Measurements from ENCODE around the gene PRDM16. TPM values are rescaled to one million over a fixed set of nuclear protein-coding genes. Genes with fewer than 3 reads are reported as not detected.

Gene PRDM16
- total RNA-seq, 1 experiment from 2014 or later, result 22.3 TPM

DNA sequence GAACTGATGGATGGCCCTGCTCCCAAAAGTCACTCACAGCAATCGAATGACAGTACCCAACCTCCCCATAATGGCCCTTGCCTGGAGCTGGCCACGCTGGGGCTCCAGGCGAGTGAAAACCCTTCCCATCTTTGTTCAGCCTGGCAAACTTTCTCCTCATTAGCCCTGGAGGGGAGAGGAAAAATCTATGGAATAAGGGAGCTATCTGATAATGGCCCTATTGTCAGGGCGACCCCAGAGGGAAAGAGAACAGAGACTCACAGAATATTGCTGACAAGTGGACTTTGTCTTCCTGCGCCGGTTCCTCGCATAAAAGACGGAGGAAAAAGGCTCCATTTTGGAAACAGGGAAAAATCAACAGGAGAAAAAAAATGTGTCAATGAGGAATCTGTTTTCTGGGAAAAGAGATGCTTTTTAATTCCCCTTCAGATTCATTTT, 372.4 kb downstream of the PRDM16 start:
- Histone ChIP-seq H3K9me3 (ENCODE audit: control insufficient read depth, insufficient read depth, low read depth, low read length) (no peaks in the 10 kb centered on the region), H3K4me1 (ENCODE audit: control insufficient read depth, insufficient read depth, low read length) (no peaks in the 10 kb centered on the region), H3K4me3 (ENCODE audit: low read depth in 2 of 2, low read length in 2 of 2) (no peak overlapping the region), H3K27ac (ENCODE audit: low read length) (no peak overlapping the region), H3K27me3 (ENCODE audit: control insufficient read depth, insufficient read depth, low read length) (no peaks in the 10 kb centered on the region; the same call in 1 of the 2 replicates), H3K36me3 (ENCODE audit: control insufficient read depth, insufficient read depth, low read length) (no peaks in the 10 kb centered on the region)
- no peak for TF ChIP-seq SIN3A (IDR thresholded peaks at IDR 0.05; ENCODE audit: borderline replicate concordance, insufficient read depth, low read depth, low read length)
- TF ChIP-seq, protein P1, sequence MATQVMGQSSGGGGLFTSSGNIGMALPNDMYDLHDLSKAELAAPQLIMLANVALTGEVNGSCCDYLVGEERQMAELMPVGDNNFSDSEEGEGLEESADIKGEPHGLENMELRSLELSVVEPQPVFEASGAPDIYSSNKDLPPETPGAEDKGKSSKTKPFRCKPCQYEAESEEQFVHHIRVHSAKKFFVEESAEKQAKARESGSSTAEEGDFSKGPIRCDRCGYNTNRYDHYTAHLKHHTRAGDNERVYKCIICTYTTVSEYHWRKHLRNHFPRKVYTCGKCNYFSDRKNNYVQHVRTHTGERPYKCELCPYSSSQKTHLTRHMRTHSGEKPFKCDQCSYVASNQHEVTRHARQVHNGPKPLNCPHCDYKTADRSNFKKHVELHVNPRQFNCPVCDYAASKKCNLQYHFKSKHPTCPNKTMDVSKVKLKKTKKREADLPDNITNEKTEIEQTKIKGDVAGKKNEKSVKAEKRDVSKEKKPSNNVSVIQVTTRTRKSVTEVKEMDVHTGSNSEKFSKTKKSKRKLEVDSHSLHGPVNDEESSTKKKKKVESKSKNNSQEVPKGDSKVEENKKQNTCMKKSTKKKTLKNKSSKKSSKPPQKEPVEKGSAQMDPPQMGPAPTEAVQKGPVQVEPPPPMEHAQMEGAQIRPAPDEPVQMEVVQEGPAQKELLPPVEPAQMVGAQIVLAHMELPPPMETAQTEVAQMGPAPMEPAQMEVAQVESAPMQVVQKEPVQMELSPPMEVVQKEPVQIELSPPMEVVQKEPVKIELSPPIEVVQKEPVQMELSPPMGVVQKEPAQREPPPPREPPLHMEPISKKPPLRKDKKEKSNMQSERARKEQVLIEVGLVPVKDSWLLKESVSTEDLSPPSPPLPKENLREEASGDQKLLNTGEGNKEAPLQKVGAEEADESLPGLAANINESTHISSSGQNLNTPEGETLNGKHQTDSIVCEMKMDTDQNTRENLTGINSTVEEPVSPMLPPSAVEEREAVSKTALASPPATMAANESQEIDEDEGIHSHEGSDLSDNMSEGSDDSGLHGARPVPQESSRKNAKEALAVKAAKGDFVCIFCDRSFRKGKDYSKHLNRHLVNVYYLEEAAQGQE (IDR thresholded peaks at IDR 0.05; ENCODE audit: insufficient read depth in 1 of 2, low read depth in 2 of 2, low read length in 1 of 2), result no peak
- no peak for TF ChIP-seq TCF7L2 (IDR thresholded peaks at IDR 0.05; ENCODE audit: low read depth, low read length)
- no peak for TF ChIP-seq POLR2AphosphoS5 (IDR thresholded peaks at IDR 0.05; ENCODE audit: low read depth, low read length)
- TF ChIP-seq CTCF (IDR thresholded peaks at IDR 0.05), result no peak
- ChIA-PET POLR2A (interaction anchor here (0.6 kb wide), 1 partner anchor 110 kb away, joined by 3 read pairs; no protein-coding TSS in a partner anchor), CTCF (no interaction called here)
- ATAC-seq (no peak), DNase-seq (ENCODE audit: low read depth, low spot score) (no peak)
- BruUV-seq (replicated peaks), result no TSS peak
- in situ Hi-C loops (cut with HindIII; ENCODE audit: low pct_unique_long_range_greater_than_20kb, low sequenced_read_pairs) (no loop called here), intact Hi-C loops (cut with micrococcal nuclease; ENCODE audit: unreplicated experiment) (no loop called here)

DNA sequence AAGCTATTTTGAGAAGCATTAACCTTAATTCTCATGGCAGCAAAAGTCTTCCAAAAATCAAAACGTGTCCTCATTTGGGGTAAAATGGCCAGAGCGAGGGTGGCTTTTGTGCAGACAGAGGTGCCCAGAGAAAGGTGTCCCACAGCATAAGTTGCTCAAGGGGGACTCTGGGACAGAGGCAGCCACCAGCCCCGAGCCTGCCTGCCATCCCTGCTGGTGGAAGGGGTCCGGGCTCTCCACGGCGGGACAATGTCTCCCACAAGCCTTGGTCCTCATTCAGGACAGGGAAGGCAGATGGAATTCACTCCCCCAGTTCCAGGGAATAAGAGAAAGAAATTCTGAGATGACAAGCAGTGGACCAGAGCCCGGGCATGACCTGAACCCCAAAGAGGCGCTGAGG, 372.9 kb downstream of the PRDM16 start:
- H3K27me3 ChIP-seq (ENCODE audit: control insufficient read depth, insufficient read depth, low read length), result no peaks in the 10 kb centered on the region; the same call in 1 of the 2 replicates
- in situ Hi-C loops (cut with HindIII; ENCODE audit: low pct_unique_long_range_greater_than_20kb, low sequenced_read_pairs), result no loop called here
- no TSS peak for BruUV-seq (replicated peaks)
- no peak overlapping the region for H3K4me3 ChIP-seq (ENCODE audit: low read depth in 2 of 2, low read length in 2 of 2)
- H3K4me1 ChIP-seq (ENCODE audit: control insufficient read depth, insufficient read depth, low read length), result no peaks in the 10 kb centered on the region
- TF ChIP-seq TCF7L2 (IDR thresholded peaks at IDR 0.05; ENCODE audit: low read depth, low read length) (no peak), POLR2AphosphoS5 (IDR thresholded peaks at IDR 0.05; ENCODE audit: low read depth, low read length) (no peak), SIN3A (IDR thresholded peaks at IDR 0.05; ENCODE audit: borderline replicate concordance, insufficient read depth, low read depth, low read length) (no peak), CTCF (IDR thresholded peaks at IDR 0.05) (no peak)
- TF ChIP-seq, protein P1 (IDR thresholded peaks at IDR 0.05; ENCODE audit: insufficient read depth in 1 of 2, low read depth in 2 of 2, low read length in 1 of 2), result no peak
- no peak for ATAC-seq
- intact Hi-C loops (cut with micrococcal nuclease; ENCODE audit: unreplicated experiment), result no loop called here
- no peaks in the 10 kb centered on the region for H3K9me3 ChIP-seq (ENCODE audit: control insufficient read depth, insufficient read depth, low read depth, low read length)
- DNase-seq (ENCODE audit: low read depth, low spot score), result no peak
- H3K27ac ChIP-seq (ENCODE audit: low read length), result no peak overlapping the region
- CTCF ChIA-PET, result no interaction called here
- POLR2A ChIA-PET, result no interaction called here
- H3K36me3 ChIP-seq (ENCODE audit: control insufficient read depth, insufficient read depth, low read length), result no peaks in the 10 kb centered on the region
